ENCODE data around the gene SEMA3D. TPM values are rescaled to one million over a fixed set of nuclear protein-coding genes. Genes with fewer than 3 reads are reported as not detected.

Gene SEMA3D
- total RNA-seq, 1 donor = 0.72 TPM

GRCh38 chr7:84985073-84985784 is 201.6 kb downstream of the SEMA3D start:
- H3K4me1 ChIP-seq (ENCODE audit: insufficient read depth, low read length) = peaks cover 3% of the 10 kb centered on the region
- H3K36me3 ChIP-seq (ENCODE audit: insufficient read depth, low read length) = no peaks in the 10 kb centered on the region
- no peaks in the 10 kb centered on the region for H3K27me3 ChIP-seq (ENCODE audit: insufficient read depth, low read length)
- H3K79me2 ChIP-seq (ENCODE audit: insufficient read depth, low read length) = no peaks in the 10 kb centered on the region
- H3K9me3 ChIP-seq (ENCODE audit: low read depth, low read length) = no peaks in the 10 kb centered on the region
- H2AFZ ChIP-seq (ENCODE audit: low read length) = peak overlapping the region; percentile 86
- H3K4me3 ChIP-seq (ENCODE audit: insufficient read depth, low read length) = no peak overlapping the region
- no peak overlapping the region for H3K4me2 ChIP-seq (ENCODE audit: insufficient read depth, low read length)
- no peak overlapping the region for H3K27ac ChIP-seq (ENCODE audit: low read depth, low read length)
- TF ChIP-seq CTCF (IDR thresholded peaks at IDR 0.05; ENCODE audit: extremely low read depth, low read depth, low read length) = peak; percentile 28
- no peaks in the 10 kb centered on the region for H4K20me1 ChIP-seq (ENCODE audit: insufficient read depth, low read length)
- DNase-seq (ENCODE audit: insufficient read length, low spot score, missing footprints) = peak; percentile 30

DNA sequence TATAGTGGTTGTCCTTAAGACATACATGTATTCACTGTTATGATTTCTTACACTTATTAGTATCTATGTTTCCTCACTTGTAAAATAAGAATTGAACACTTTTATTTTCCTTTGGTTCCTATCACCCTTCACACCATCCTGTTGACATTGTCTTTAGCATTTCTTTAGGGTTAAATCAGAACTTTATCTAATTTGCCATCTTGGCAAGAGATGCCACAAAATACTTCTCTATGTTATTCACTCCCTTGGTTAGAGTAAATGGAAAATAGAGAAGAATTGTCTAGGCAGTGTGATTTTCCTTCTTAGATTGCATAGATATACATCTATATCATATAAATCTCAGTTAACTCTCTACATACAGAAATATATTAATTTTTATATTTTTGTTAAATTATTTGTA is 204.7 kb downstream of the SEMA3D start:
- DNase-seq (ENCODE audit: insufficient read length, low spot score, missing footprints) = no peak
- H3K4me3 ChIP-seq (ENCODE audit: insufficient read depth, low read length) = no peak overlapping the region
- H3K79me2 ChIP-seq (ENCODE audit: insufficient read depth, low read length) = no peaks in the 10 kb centered on the region

DNA sequence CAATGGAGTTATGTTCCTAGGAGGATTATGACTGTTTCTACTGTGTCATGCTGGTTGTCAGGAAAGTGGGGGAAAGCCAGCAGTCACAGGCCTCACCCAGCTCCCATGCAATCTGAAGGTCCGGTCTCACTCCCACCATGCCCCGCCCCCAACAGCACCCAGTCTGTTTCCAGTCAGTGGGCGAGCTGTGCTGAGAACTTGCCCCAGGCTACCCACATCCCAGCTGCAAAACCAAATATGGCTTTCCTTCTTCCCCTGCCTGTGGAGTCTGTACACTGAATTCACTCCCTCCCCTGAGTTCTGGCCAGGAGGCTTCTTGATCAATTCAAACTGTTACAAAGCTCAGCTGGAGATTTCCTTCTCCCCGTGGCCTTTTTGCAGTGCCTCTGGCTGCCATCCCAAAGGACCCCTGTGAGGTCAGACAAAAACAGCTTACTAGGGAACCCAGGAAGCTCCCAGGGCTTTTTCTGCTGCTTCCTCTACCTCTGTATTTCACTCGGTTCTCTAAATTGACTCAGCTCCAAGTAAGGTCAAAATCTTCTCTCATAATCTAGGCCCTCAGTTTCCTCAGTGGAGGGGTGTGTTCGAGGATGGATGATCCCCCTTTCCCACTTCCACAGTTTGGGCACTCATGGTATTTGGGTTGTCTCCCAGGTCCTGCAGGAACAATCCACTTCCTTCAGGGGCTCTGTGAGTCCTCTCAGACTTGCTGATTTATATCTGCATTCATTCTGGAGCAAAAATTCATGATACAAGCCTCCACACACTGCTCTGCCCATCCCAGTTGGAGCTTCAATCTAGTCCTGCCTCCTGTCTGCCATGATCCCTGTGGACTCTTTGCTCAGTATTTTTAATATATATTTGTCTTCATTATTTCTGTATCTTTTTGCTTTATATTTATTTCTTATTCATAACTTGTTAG is 205.5 kb downstream of the SEMA3D start:
- H3K27me3 ChIP-seq (ENCODE audit: insufficient read depth, low read length) = no peaks in the 10 kb centered on the region
- no peak overlapping the region for H3K4me3 ChIP-seq (ENCODE audit: insufficient read depth, low read length)
- TF ChIP-seq CTCF (IDR thresholded peaks at IDR 0.05; ENCODE audit: extremely low read depth, low read depth, low read length) = no peak
- H3K9me3 ChIP-seq (ENCODE audit: low read depth, low read length) = no peaks in the 10 kb centered on the region
- peak overlapping the region; percentile 72 for H2AFZ ChIP-seq (ENCODE audit: low read length)
- no peaks in the 10 kb centered on the region for H3K36me3 ChIP-seq (ENCODE audit: insufficient read depth, low read length)
- DNase-seq (ENCODE audit: insufficient read length, low spot score, missing footprints) = no peak
- peaks cover 3% of the 10 kb centered on the region for H3K4me1 ChIP-seq (ENCODE audit: insufficient read depth, low read length)
- H3K79me2 ChIP-seq (ENCODE audit: insufficient read depth, low read length) = no peaks in the 10 kb centered on the region
- H3K27ac ChIP-seq (ENCODE audit: low read depth, low read length) = no peak overlapping the region
- H3K4me2 ChIP-seq (ENCODE audit: insufficient read depth, low read length) = no peak overlapping the region
- H4K20me1 ChIP-seq (ENCODE audit: insufficient read depth, low read length) = no peaks in the 10 kb centered on the region

More for the DNA sequence above, 204.7 kb downstream of the SEMA3D start:
- no peaks in the 10 kb centered on the region for H4K20me1 ChIP-seq (ENCODE audit: insufficient read depth, low read length)
- H3K4me2 ChIP-seq (ENCODE audit: insufficient read depth, low read length) = no peak overlapping the region
- no peak for TF ChIP-seq CTCF (IDR thresholded peaks at IDR 0.05; ENCODE audit: extremely low read depth, low read depth, low read length)
- no peak overlapping the region for H2AFZ ChIP-seq (ENCODE audit: low read length)
- H3K27ac ChIP-seq (ENCODE audit: low read depth, low read length) = no peak overlapping the region
- H3K4me1 ChIP-seq (ENCODE audit: insufficient read depth, low read length) = peaks cover 3% of the 10 kb centered on the region
- H3K36me3 ChIP-seq (ENCODE audit: insufficient read depth, low read length) = no peaks in the 10 kb centered on the region
- no peaks in the 10 kb centered on the region for H3K27me3 ChIP-seq (ENCODE audit: insufficient read depth, low read length)
- H3K9me3 ChIP-seq (ENCODE audit: low read depth, low read length) = no peaks in the 10 kb centered on the region
